ENCODE results near the gene ZNF254. TPM values are rescaled to one million over a fixed set of nuclear protein-coding genes. Genes with fewer than 3 reads are reported as not detected.

Gene ZNF254
- total and polyA plus RNA-seq, 9 of the 15 experiments (the other 6 are each of a cell fraction or from before 2014, with no cell fraction given) = 10.7 to 22.1 (median 14.2) TPM

DNA sequence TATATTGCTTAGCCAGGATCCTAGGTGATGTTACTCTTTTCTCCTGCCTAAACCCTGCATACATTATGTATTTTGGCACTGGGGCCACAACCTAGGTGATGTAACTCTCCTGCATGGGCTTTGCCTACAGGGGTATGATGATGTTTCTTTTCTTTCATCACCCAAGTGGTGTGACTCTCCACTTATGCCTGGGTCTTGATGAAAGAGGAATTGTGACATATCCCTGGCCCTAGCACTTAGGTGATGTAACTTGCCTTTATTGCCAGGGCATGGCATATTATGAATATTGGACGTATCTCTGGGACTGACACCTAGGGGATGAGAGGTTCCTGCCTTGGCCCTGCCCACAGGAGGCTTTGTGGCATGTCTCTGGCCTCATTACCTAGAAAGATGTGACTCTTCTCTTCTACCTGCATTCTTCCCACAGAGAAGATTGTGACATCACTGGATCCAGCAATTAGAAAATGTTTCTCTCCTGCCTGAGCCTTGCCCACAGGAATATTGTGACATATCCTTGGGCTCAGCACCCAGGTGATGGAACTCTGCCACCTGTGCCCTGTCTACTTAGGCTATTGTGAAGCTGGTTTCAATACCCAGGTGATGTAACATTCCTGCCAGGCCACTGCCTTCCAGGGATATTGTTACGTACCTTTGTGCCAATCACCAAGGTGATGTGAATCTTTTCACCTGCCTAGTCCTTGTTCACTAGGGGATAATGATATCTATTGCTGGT is 27.3 kb upstream of the ZNF254 start:
- FAIRE-seq (no peak), DNase-seq (ENCODE audit: extremely low read depth in 1 of 4, low spot score in 3 of 4) (no peak)
- no peaks in the 10 kb centered on the region for H3K9me1 ChIP-seq (ENCODE audit: control insufficient read depth, insufficient read depth, low read length)
- no peak for TF ChIP-seq SMAD2 (IDR thresholded peaks at IDR 0.05; ENCODE audit: low read depth, low read length)
- TF ChIP-seq ZC3H8 (IDR thresholded peaks at IDR 0.05) = no peak
- TF ChIP-seq NFE2 (IDR thresholded peaks at IDR 0.05; ENCODE audit: low read depth) = no peak
- no peak for TF ChIP-seq MNT (conservative IDR thresholded peaks at IDR 0.05)
- no peak for TF ChIP-seq GTF2F1 (IDR thresholded peaks at IDR 0.05; ENCODE audit: low read depth, low read length)
- TF ChIP-seq CCNT2 (IDR thresholded peaks at IDR 0.05; ENCODE audit: borderline replicate concordance, extremely low read depth, insufficient read length, low read depth, low read length) = no peak
- TF ChIP-seq JUND (IDR thresholded peaks at IDR 0.05; ENCODE audit: borderline replicate concordance, low read depth, low read length) = no peak
- no peak for TF ChIP-seq JUND (tag; IDR thresholded peaks at IDR 0.05; ENCODE audit: borderline replicate concordance, low read depth, low read length)
- no peak for TF ChIP-seq ATF1 (CRISPR knock-in tag; IDR thresholded peaks at IDR 0.05)
- no peak for TF ChIP-seq ATF1 (tag; IDR thresholded peaks at IDR 0.05)
- no peak for TF ChIP-seq NCOA2 (IDR thresholded peaks at IDR 0.05; ENCODE audit: partially characterized antibody in 2 of 2)
- TF ChIP-seq MBD2 (IDR thresholded peaks at IDR 0.05; ENCODE audit: borderline replicate concordance, low read depth) = no peak
- no peak for TF ChIP-seq HDGF (IDR thresholded peaks at IDR 0.05)
- no peak for TF ChIP-seq NRF1 (conservative IDR thresholded peaks at IDR 0.05 in 1 of 2, IDR thresholded peaks at IDR 0.05 in 1 of 2)
- no peak for TF ChIP-seq HEY1 (CRISPR knock-in tag; IDR thresholded peaks at IDR 0.05; ENCODE audit: borderline replicate concordance)
- TF ChIP-seq ADNP (tag; IDR thresholded peaks at IDR 0.05) = no peak
- no peak for TF ChIP-seq XRCC5 (IDR thresholded peaks at IDR 0.05; ENCODE audit: low read depth, low read length)
- TF ChIP-seq SMARCE1 (IDR thresholded peaks at IDR 0.05) = no peak
- TF ChIP-seq CBX3 (IDR thresholded peaks at IDR 0.05; ENCODE audit: borderline replicate concordance in 1 of 2, low read length in 2 of 2) = no peak
- TF ChIP-seq CSDE1 (IDR thresholded peaks at IDR 0.05) = no peak
- TF ChIP-seq ZFP36 (IDR thresholded peaks at IDR 0.05; ENCODE audit: low read depth, low read length, partially characterized antibody) = no peak

More for the DNA sequence above, 27.3 kb upstream of the ZNF254 start:
- H3K4me3 ChIP-seq = no peak overlapping the region
- in situ Hi-C loops (cut with MboI) (no loop called here), intact Hi-C loops (cut with micrococcal nuclease) (no loop called here)
- ATAC-seq = no peak
- no peaks in the 10 kb centered on the region for H4K20me1 ChIP-seq (replicated peaks; ENCODE audit: control insufficient read depth, insufficient read depth, low read length)
- CTCF ChIA-PET (ENCODE audit: low intra/inter-chr PET ratio) = interaction anchor here (0.6 kb wide), 1 partner anchor 11 kb away, joined by 3 read pairs; no protein-coding TSS in a partner anchor
- no peaks in the 10 kb centered on the region for H3K9me3 ChIP-seq (replicated peaks; ENCODE audit: control insufficient read depth, insufficient read depth, low read depth, low read length)
- H3K27me3 ChIP-seq (ENCODE audit: control insufficient read depth in 2 of 2, insufficient read depth in 2 of 2, low read length in 2 of 2) = no peaks in the 10 kb centered on the region
- H3K9ac ChIP-seq (ENCODE audit: insufficient read depth in 1 of 2, low read depth in 2 of 2, low read length in 2 of 2) = no peak overlapping the region
- H3K36me3 ChIP-seq (ENCODE audit: control insufficient read depth, insufficient read depth, low read length) = peaks cover 10% of the 10 kb centered on the region; the same call in 2 of the 3 replicates
- H3K4me1 ChIP-seq (replicated peaks in 1 of 2; ENCODE audit: control insufficient read depth in 2 of 2, insufficient read depth in 2 of 2, low read length in 2 of 2) = no peaks in the 10 kb centered on the region
- H3K79me2 ChIP-seq (ENCODE audit: control insufficient read depth, insufficient read depth, low read length) = no peaks in the 10 kb centered on the region
- BruUV-seq (replicated peaks) = no TSS peak
- no peak overlapping the region for H3K27ac ChIP-seq (ENCODE audit: extremely low read depth, low read depth, low read length)
- no peak overlapping the region for H2AFZ ChIP-seq (ENCODE audit: low read depth, low read length)
- H3K4me2 ChIP-seq (ENCODE audit: insufficient read depth, low read length) = no peak overlapping the region
- 62% methylated on average over 2 of the region's 2 CpGs for WGBS (ENCODE audit: insufficient coverage, low coverage, missing lambda C conversion rate)
- POLR2A ChIA-PET = no interaction called here

Measured in K562 (cell line).